Adrenal gland (tissue), 12 donors: Measurements from ENCODE around the gene MYO5A. TPM values are rescaled to one million over a fixed set of nuclear protein-coding genes. Genes with fewer than 3 reads are reported as not detected.
"Not testable (repeated sequence)": the region's sequence is repeated elsewhere in the genome, so short reads cannot be mapped to it uniquely, and the experiment has no call there.

ENCODE experiments used
- DNase-seq, 7 donors: peaks; one replicate each; pipeline ENCODE4 v3.0.0-alpha.2; 2019 to 2020
- H3K27ac ChIP-seq, 5 donors: fragments of 200-600 bp; sonication (generic) in 4 of 5; 1 replicate in 3 of 5; 2 replicates in 2 of 5; pipeline versions ENCODE4 v1.5.1 to v1.8.0; 2016 to 2020; ENCODE audit warnings: mild to moderate bottlenecking in 1 of 5
- H3K27me3 ChIP-seq: fragments of 200-600 bp; 2 replicates; pipeline ENCODE4 v1.8.0; 2021
- H3K36me3 ChIP-seq, 2 donors: fragments of 200-600 bp; replicated peaks in 1 of 2; 1 replicate in 1 of 2; 2 replicates in 1 of 2; pipeline versions ENCODE4 v1.5.1 to v1.8.0; 2018 to 2022
- H3K4me1 ChIP-seq, 2 donors: fragments of 200-600 bp; replicated peaks in 1 of 2; 1 replicate in 1 of 2; 2 replicates in 1 of 2; pipeline versions ENCODE4 v1.5.1 to v1.8.0; 2018 to 2021
- H3K4me3 ChIP-seq, 4 donors: fragments of 200-600 bp; sonication (generic) in 3 of 4; one replicate each; pipeline ENCODE4 v1.5.1; 2016 to 2018
- H3K9me3 ChIP-seq, 3 donors: fragments of 200-600 bp; sonication (generic) in 1 of 3; replicated peaks in 1 of 3; 1 replicate in 2 of 3; 2 replicates in 1 of 3; pipeline versions ENCODE4 v1.5.1 to v1.8.0; 2016 to 2021
- POLR2A ChIP-seq, 2 donors: fragments of 450-650 bp; IDR thresholded peaks; one replicate each; pipeline ENCODE4 v1.6.1; 2017; ENCODE audit warnings: antibody characterized with exemption in 2 of 2, mild to moderate bottlenecking in 2 of 2, moderate library complexity in 1 of 2
- WGBS, 4 donors: extraction: QIAGEN DNeasy Blood & Tissue Kit in 2 of 4; methylation state at CpG; one replicate each; pipeline versions ENCODE4 v1.1.5 to v1.1.7; 2013 to 2017; 5-methylcytosine and 5-hydroxymethylcytosine counted together
- intact Hi-C, 2 donors: fragments of 100-400 bp; cut with DNase I; formaldehyde crosslinking; loops; one replicate each; pipeline versions ENCODE4 v1.14.1 to v1.15.0; 2022 to 2023
- polyA plus RNA-seq, 3 donors: library from polyadenylated mRNA; stranded (reverse); fragments of 200-250 nt in 2 of 3; fragments of 350-450 nt in 1 of 3; fragmentation: Illumina TruSeq in 1 of 3; extraction: RNeasy Lipid Tissue Mini Kit (QIAGEN cat#74804) in 1 of 3; gene quantifications; one replicate each; pipeline ENCODE4 v1.2.3, GENCODE V29; 2013 to 2014
- total RNA-seq, 9 donors: library from RNA; depleted of rRNA in 4 of 9; stranded (reverse); fragments of >200 nt in 4 of 9; fragments of 120-200 nt in 1 of 9; fragmentation: NEBNext Ultra II Directional in 1 of 9; extraction: Animal tissue kit (Norgen Biotek cat#: 25700) in 1 of 9; gene quantifications; one replicate each; pipeline versions ENCODE4 v1.1.0 to v1.2.4, GENCODE V29; 2013 to 2023
- TF ChIP-seq, protein P1 (sequence below), 6 experiments: fragments of 450-650 bp in 4 of 6; fragments of 200-600 bp in 2 of 6; sonication (generic) in 1 of 6; IDR thresholded peaks; 1 replicate in 5 of 6; 2 replicates in 1 of 6; pipeline versions ENCODE4 v1.5.1 to v1.8.0; 2016 to 2021; ENCODE audit warnings: antibody characterized with exemption in 6 of 6, mild to moderate bottlenecking in 2 of 6, moderate library complexity in 1 of 6
- donor health status: healthy with polysubstance abuse.
- donor health status: Bipolar disorder and iron deficiency.
- donor health status: DM: yes; HTN: yes; CAD: no.
- donor health status: DM: no; HTN: no; CAD: no.
- donor health status: DM: no; HTN: no; CAD: no.
- donor health status: DM: yes; HTN: yes; CAD: no.

MYO5A gene
- total and polyA plus RNA-seq, 12 donors = 6.3 to 57.5 (median 39.6) TPM

DNA sequence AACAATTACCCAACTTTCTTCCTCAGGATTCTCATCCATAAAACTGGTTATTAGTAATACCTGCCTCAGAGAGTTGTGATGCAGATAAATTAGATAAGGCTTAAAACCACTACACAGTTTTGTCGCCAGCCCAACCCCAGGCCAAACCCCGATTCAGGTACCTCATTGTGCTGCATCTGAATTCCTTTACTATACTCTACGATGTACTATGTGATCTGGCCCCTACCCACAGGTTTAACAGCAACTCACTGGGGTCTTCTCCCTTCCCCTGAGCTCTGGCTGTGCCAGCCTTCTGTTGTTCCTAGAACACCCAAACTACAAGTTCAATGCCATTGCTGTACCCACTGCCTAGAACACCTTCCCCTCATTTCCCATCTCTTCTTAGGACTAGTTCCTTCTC is 64.6 kb downstream of the MYO5A start:
- DNase-seq = no peak
- no peaks in the 10 kb centered on the region for H3K27me3 ChIP-seq
- peaks cover 0 to 24% of the 10 kb centered on the region in 2 donors for H3K4me1 ChIP-seq
- H3K9me3 ChIP-seq = peaks cover 0 to 7% (median 7%) of the 10 kb centered on the region in 3 donors
- no peaks in the 10 kb centered on the region for H3K36me3 ChIP-seq
- H3K27ac ChIP-seq = peak overlapping the region in 1 of 5 donors; percentile 29
- intact Hi-C loops = no loop called here
- no peak overlapping the region for H3K4me3 ChIP-seq
- 88 to 95% (median 92%) methylated on average over 3 of the region's 3 CpGs for WGBS, 4 donors
- TF ChIP-seq, protein P1, sequence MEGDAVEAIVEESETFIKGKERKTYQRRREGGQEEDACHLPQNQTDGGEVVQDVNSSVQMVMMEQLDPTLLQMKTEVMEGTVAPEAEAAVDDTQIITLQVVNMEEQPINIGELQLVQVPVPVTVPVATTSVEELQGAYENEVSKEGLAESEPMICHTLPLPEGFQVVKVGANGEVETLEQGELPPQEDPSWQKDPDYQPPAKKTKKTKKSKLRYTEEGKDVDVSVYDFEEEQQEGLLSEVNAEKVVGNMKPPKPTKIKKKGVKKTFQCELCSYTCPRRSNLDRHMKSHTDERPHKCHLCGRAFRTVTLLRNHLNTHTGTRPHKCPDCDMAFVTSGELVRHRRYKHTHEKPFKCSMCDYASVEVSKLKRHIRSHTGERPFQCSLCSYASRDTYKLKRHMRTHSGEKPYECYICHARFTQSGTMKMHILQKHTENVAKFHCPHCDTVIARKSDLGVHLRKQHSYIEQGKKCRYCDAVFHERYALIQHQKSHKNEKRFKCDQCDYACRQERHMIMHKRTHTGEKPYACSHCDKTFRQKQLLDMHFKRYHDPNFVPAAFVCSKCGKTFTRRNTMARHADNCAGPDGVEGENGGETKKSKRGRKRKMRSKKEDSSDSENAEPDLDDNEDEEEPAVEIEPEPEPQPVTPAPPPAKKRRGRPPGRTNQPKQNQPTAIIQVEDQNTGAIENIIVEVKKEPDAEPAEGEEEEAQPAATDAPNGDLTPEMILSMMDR (IDR thresholded peaks at IDR 0.05) = no peak
- no peak for TF ChIP-seq POLR2A (IDR thresholded peaks at IDR 0.05)

DNA sequence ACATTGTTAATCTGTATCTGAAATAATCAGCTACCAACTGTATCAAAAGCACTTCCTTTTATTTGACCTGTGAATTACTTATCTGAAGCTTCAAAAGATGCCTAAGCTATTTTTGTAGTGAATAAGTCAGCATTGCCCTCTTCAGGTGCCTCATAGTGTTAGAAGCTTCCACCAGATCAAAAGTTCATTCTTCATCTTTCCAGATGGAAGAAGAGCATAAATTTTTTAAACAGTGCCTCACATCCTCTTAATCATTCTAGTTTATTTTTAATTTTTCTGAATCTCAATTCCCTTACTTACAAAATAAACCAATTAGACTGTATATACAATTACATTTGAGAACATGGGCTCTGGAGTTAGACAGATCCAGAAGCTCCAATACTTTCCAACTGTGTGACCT is 65.0 kb downstream of the MYO5A start:
- no peak for DNase-seq
- H3K27ac ChIP-seq = no peak overlapping the region
- H3K4me3 ChIP-seq = no peak overlapping the region
- no peaks in the 10 kb centered on the region for H3K27me3 ChIP-seq
- intact Hi-C loops = no loop called here
- TF ChIP-seq, protein P1 (IDR thresholded peaks at IDR 0.05) = peak in 2 of 6 experiments; percentile 24 to 36
- TF ChIP-seq POLR2A (IDR thresholded peaks at IDR 0.05) = no peak
- H3K36me3 ChIP-seq = no peaks in the 10 kb centered on the region
- peaks cover 0 to 24% of the 10 kb centered on the region in 2 donors for H3K4me1 ChIP-seq
- peaks cover 0 to 7% (median 7%) of the 10 kb centered on the region in 3 donors for H3K9me3 ChIP-seq

DNA sequence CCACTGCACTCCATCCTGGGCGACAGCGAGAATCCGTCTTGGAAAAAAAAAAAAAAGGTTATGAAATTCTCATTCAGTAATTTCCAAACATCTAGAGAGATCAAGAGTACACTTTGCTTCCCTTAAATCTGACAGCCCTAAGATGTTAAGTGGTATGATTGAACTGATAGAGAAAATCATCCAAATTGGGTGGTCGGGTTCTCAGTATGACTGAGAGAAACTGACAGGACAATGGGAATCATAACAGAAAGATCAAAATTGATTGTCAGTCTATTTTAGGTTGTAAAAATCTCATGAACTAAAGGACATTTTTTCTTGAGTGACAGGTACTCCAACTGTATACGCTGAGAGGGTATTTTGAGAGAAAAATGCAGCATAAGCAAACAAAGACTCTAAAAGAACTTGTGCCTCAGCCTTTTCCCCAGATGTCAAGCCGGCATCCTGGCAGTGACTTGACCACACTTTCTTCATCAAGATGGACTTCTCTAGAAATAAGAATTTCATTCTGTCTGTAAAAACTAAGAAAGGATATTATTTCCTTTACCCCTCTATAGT is 65.8 kb downstream of the MYO5A start:
- 85 to 89% (median 88%) methylated on average over 6 of the region's 6 CpGs for WGBS, 4 donors
- intact Hi-C loops = no loop called here

DNA sequence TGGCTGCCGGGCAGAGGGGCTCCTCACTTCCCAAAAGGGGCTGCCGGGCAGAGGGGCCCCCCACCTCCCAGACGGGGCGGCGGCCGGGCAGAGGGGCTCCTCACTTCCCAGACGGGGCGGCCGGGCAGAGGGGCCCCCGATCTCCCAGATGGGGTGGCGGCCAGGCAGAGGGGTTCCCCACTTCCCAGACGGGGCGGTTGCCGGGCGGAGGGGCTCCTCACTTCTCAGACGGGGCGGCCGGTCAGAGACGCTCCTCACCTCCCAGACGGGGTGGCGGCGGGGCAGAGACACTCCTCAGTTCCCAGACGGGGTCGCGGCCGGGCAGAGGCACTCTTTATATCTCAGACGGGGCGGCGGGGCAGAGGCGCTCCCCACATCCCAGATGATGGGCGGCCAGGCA is 69.0 kb downstream of the MYO5A start:
- intact Hi-C loops, H3K27ac ChIP-seq, H3K36me3 ChIP-seq, DNase-seq, H3K27me3 ChIP-seq, H3K4me3 ChIP-seq, H3K9me3 ChIP-seq: not testable (repeated sequence)
- H3K4me1 ChIP-seq = peaks cover 0 to 19% of the 10 kb centered on the region in 2 donors
- 87 to 98% (median 96%) methylated on average over 6 to 27 of the region's 31 CpGs for WGBS, 4 donors

More for the DNA sequence above, 65.8 kb downstream of the MYO5A start:
- peaks cover 0 to 24% of the 10 kb centered on the region in 2 donors for H3K4me1 ChIP-seq
- no peak overlapping the region for H3K27ac ChIP-seq
- peaks cover 0 to 4% (median 1%) of the 10 kb centered on the region in 3 donors for H3K9me3 ChIP-seq
- H3K4me3 ChIP-seq = no peak overlapping the region
- no peaks in the 10 kb centered on the region for H3K27me3 ChIP-seq
- TF ChIP-seq POLR2A (IDR thresholded peaks at IDR 0.05) = no peak
- TF ChIP-seq, protein P1 (IDR thresholded peaks at IDR 0.05) = no peak
- DNase-seq = no peak
- no peaks in the 10 kb centered on the region for H3K36me3 ChIP-seq

DNA sequence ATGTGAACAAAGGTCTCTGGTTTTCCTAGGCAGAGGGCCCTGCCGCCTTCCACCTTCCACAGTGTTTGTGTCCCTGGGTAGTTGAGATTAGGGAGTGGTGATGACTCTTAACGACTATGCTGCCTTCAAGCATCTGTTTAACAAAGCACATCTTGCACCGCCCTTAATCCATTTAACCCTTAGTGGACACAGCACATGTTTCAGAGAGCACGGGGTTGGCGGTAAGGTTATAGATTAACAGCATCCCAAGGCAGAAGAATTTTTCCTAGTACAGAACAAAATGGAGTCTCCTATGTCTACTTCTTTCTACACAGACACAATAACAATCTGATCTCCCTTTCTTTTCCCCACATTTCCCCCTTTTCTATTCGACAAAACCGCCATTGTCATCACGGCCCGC is 69.4 kb downstream of the MYO5A start:
- H3K4me1 ChIP-seq = peaks cover 0 to 16% of the 10 kb centered on the region in 2 donors
- H3K36me3 ChIP-seq, H3K27me3 ChIP-seq, H3K4me3 ChIP-seq, H3K27ac ChIP-seq, intact Hi-C loops, DNase-seq, H3K9me3 ChIP-seq: not testable (repeated sequence)
- 88 to 92% (median 89%) methylated on average over 9 of the region's 9 CpGs for WGBS, 4 donors
